GM23248 (cell line): ENCODE results near the gene MTSS2. TPM values are rescaled to one million over a fixed set of nuclear protein-coding genes. Genes with fewer than 3 reads are reported as not detected.

Experiments
- DNase-seq: peaks from one replicate; pipeline ENCODE4 v3.0.0-alpha.2; 2015
- H2AFZ ChIP-seq: fragments of 200-600 bp; sonication (generic); 2 replicates; pipeline ENCODE4 v1.6.1; 2016; ENCODE audit warnings: antibody characterized with exemption
- H3F3A ChIP-seq: fragments of 200-600 bp; sonication (generic); 2 replicates; pipeline ENCODE4 v1.6.1; 2016; ENCODE audit warnings: mild to moderate bottlenecking, antibody characterized with exemption, mixed run types; ENCODE audit not compliant: insufficient read depth
- H3K27ac ChIP-seq: fragments of 200-600 bp; sonication (generic); 2 replicates; pipeline ENCODE4 v1.5.1; 2016; ENCODE audit warnings: mild to moderate bottlenecking
- H3K27me3 ChIP-seq: fragments of 200-600 bp; sonication (generic); replicated peaks from 2 replicates; pipeline ENCODE4 v1.6.1; 2016; ENCODE audit warnings: mild to moderate bottlenecking; ENCODE audit not compliant: insufficient read depth
- H3K36me3 ChIP-seq: fragments of 200-600 bp; sonication (generic); 2 replicates; pipeline ENCODE4 v1.6.1; 2016; ENCODE audit warnings: low read depth, mild to moderate bottlenecking
- H3K4me1 ChIP-seq: fragments of 200-600 bp; sonication (generic); 2 replicates; pipeline ENCODE4 v1.6.1; 2016; ENCODE audit warnings: mild to moderate bottlenecking; ENCODE audit not compliant: insufficient read depth
- H3K4me2 ChIP-seq: fragments of 200-600 bp; sonication (generic); one replicate; pipeline ENCODE4 v1.6.1; 2016; ENCODE audit warnings: mild to moderate bottlenecking; ENCODE audit not compliant: unreplicated experiment
- H3K4me3 ChIP-seq: fragments of 200-600 bp; sonication (generic); 2 replicates; pipeline ENCODE4 v1.5.1; 2016; ENCODE audit warnings: mild to moderate bottlenecking
- H3K79me2 ChIP-seq: fragments of 200-600 bp; sonication (generic); 2 replicates; pipeline ENCODE4 v1.6.1; 2016; ENCODE audit warnings: mild to moderate bottlenecking; ENCODE audit not compliant: insufficient read depth
- H3K9ac ChIP-seq: fragments of 200-600 bp; sonication (generic); 2 replicates; pipeline ENCODE4 v1.6.1; 2016; ENCODE audit warnings: mild to moderate bottlenecking
- H3K9me2 ChIP-seq: fragments of 200-600 bp; sonication (generic); 2 replicates; pipeline ENCODE4 v1.6.1; 2016; ENCODE audit warnings: mixed run types, mild to moderate bottlenecking, moderate library complexity; ENCODE audit not compliant: insufficient read depth
- H3K9me3 ChIP-seq: fragments of 200-600 bp; sonication (generic); one replicate; pipeline ENCODE4 v1.6.1; 2017; ENCODE audit warnings: low read depth
- H4K20me1 ChIP-seq: fragments of 200-600 bp; sonication (generic); 2 replicates; pipeline ENCODE4 v1.6.0; 2016; ENCODE audit not compliant: insufficient read depth
- EZH2 ChIP-seq: fragments of 200-600 bp; sonication (generic); IDR thresholded peaks from 2 replicates; pipeline ENCODE4 v1.6.1; 2018; ENCODE audit warnings: antibody characterized with exemption, mild to moderate bottlenecking; ENCODE audit not compliant: insufficient read depth, poor library complexity, severe bottlenecking
- EZH2phosphoT487 ChIP-seq: fragments of 200-600 bp; sonication (generic); IDR thresholded peaks from 2 replicates; pipeline ENCODE4 v1.6.1; 2018; ENCODE audit warnings: antibody characterized with exemption, moderate library complexity, mild to moderate bottlenecking, low read depth; ENCODE audit not compliant: insufficient read depth
- WGBS, 2 experiments: methylation state at CpG; one replicate each; pipeline ENCODE4 v1.1.6; 2015 to 2017; ENCODE audit warnings: low lambda C conversion rate in 2 of 2, low coverage in 1 of 2; ENCODE audit errors: missing lambda C conversion rate in 2 of 2; 5-methylcytosine and 5-hydroxymethylcytosine counted together
- in situ Hi-C: fragments of 300-500 bp; cut with MboI; formaldehyde crosslinking; loops from 2 replicates; pipeline ENCODE4 v1.15.0; 2020
- polyA plus RNA-seq: library from polyadenylated mRNA; unstranded; fragments of >200 nt; fragmentation: Nextera tagmentation; extraction: Ambion mirVana; gene quantifications from 2 replicates; pipeline ENCODE4 v1.2.1, GENCODE V29; 2016
- total RNA-seq: library from RNA; depleted of rRNA; stranded (reverse); fragments of >200 nt; shearing (Covaris generic); gene quantifications from 2 replicates; pipeline ENCODE4 v1.2.3, GENCODE V29; 2014

Gene MTSS2
- total and polyA plus RNA-seq, 2 experiments from 2014 or later: 0.44 to 23.7 TPM

- Histone ChIP-seq H3K36me3 (no peaks in the 10 kb centered on the region; the same call in 1 of the 2 replicates), H3K9me2 (no peaks in the 10 kb centered on the region), H4K20me1 (no peaks in the 10 kb centered on the region), H3K9ac (no peak overlapping the region), H3K4me1 (peaks cover 14% of the 10 kb centered on the region), H3K4me3 (no peak overlapping the region), H3K4me2 (no peak overlapping the region), H2AFZ (no peak overlapping the region), H3K27me3 (no peaks in the 10 kb centered on the region), H3F3A (peaks cover 17% of the 10 kb centered on the region), H3K79me2 (no peaks in the 10 kb centered on the region), H3K9me3 (no peaks in the 10 kb centered on the region), H3K27ac (no peak overlapping the region)
- DNase-seq: no peak
- 95% methylated on average over 3 of the region's 3 CpGs for WGBS, 2 experiments
- in situ Hi-C loops: no loop called here
- TF ChIP-seq EZH2 (no peak), EZH2phosphoT487 (no peak)
These were observed 45.1 kb upstream of the MTSS2 start for GRCh38 chr16:70730944-70731343.

- Histone ChIP-seq H3K27ac (no peak overlapping the region), H3K27me3 (no peaks in the 10 kb centered on the region), H3K9me2 (no peaks in the 10 kb centered on the region), H4K20me1 (no peaks in the 10 kb centered on the region), H3K4me1 (peaks cover 7% of the 10 kb centered on the region), H3K4me2 (no peak overlapping the region), H3F3A (peaks cover 10% of the 10 kb centered on the region), H3K9ac (no peak overlapping the region), H3K36me3 (no peaks in the 10 kb centered on the region; the same call in 1 of the 2 replicates), H3K79me2 (no peaks in the 10 kb centered on the region), H2AFZ (no peak overlapping the region), H3K9me3 (no peaks in the 10 kb centered on the region), H3K4me3 (no peak overlapping the region)
- WGBS, 2 experiments: 94% methylated on average over 7 of the region's 7 CpGs
- TF ChIP-seq EZH2phosphoT487 (no peak), EZH2 (no peak)
- no peak for DNase-seq
- in situ Hi-C loops: no loop called here
These were observed 44.2 kb upstream of the MTSS2 start for GRCh38 chr16:70730031-70730430.

GRCh38 chr16:70729292-70729691 is 43.4 kb upstream of the MTSS2 start:
- Histone ChIP-seq H3K36me3 (no peaks in the 10 kb centered on the region; the same call in 1 of the 2 replicates), H4K20me1 (no peaks in the 10 kb centered on the region), H2AFZ (no peak overlapping the region), H3F3A (peaks cover 2% of the 10 kb centered on the region), H3K4me3 (no peak overlapping the region), H3K9me2 (no peaks in the 10 kb centered on the region), H3K9ac (no peak overlapping the region), H3K79me2 (no peaks in the 10 kb centered on the region), H3K4me1 (no peaks in the 10 kb centered on the region), H3K27me3 (no peaks in the 10 kb centered on the region), H3K27ac (no peak overlapping the region), H3K4me2 (no peak overlapping the region), H3K9me3 (no peaks in the 10 kb centered on the region)
- WGBS, 2 experiments: 97 to 99% methylated on average over 8 of the region's 8 CpGs
- in situ Hi-C loops: no loop called here
- DNase-seq: no peak
- TF ChIP-seq EZH2: no peak
- TF ChIP-seq EZH2phosphoT487: no peak

GRCh38 chr16:70728150-70728549 is 42.3 kb upstream of the MTSS2 start:
- in situ Hi-C loops: no loop called here

More at GRCh38 chr16:70728150-70728549, 42.3 kb upstream of the MTSS2 start:
- Histone ChIP-seq H4K20me1 (no peaks in the 10 kb centered on the region), H3K79me2 (no peaks in the 10 kb centered on the region), H3K27me3 (no peaks in the 10 kb centered on the region), H3K36me3 (no peaks in the 10 kb centered on the region; the same call in 1 of the 2 replicates), H3K4me1 (no peaks in the 10 kb centered on the region), H3K9ac (no peak overlapping the region), H3F3A (no peaks in the 10 kb centered on the region), H3K27ac (no peak overlapping the region), H3K4me2 (no peak overlapping the region), H3K9me3 (no peaks in the 10 kb centered on the region), H2AFZ (no peak overlapping the region), H3K4me3 (no peak overlapping the region), H3K9me2 (no peaks in the 10 kb centered on the region)
- no peak for DNase-seq
- TF ChIP-seq EZH2phosphoT487 (no peak), EZH2 (no peak)
- 96 to 100% methylated on average over 9 of the region's 9 CpGs for WGBS, 2 experiments
